Measurements from ENCODE around the gene ATP1A4. TPM values are rescaled to one million over a fixed set of nuclear protein-coding genes. Genes with fewer than 3 reads are reported as not detected.

ATP1A4 gene
- total and polyA plus RNA-seq, 9 of the 15 experiments (the other 6 are each of a cell fraction or from before 2014, with no cell fraction given), result 0.07 TPM; not detected in 8

DNA sequence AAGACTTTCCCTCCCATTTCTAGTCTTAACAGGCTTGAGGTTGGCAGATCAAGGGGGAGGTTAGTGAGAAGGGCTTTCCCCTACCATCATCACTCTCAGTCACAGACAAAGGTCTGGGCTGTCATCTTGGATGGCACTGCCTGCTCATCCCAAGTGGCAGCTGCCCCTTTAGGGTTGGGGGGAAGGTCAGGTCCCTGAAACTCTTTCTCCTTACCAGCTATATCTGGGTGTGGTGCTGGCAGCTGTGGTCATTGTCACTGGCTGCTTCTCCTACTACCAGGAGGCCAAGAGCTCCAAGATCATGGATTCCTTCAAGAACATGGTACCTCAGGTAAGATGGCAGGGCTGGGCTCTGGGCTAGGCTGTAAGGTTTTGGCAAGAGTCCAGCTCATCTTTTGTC lies 27.7 kb upstream of the ATP1A4 start:
- H3K4me3 ChIP-seq, result no peak overlapping the region
- H3K36me3 ChIP-seq (ENCODE audit: control insufficient read depth, insufficient read depth, low read length), result no peaks in the 10 kb centered on the region
- intact Hi-C loops (cut with micrococcal nuclease), result no loop called here
- H4K20me1 ChIP-seq (replicated peaks; ENCODE audit: control insufficient read depth, insufficient read depth, low read length), result no peaks in the 10 kb centered on the region
- in situ Hi-C loops (cut with MboI), result no loop called here
- no peak overlapping the region for H2AFZ ChIP-seq (ENCODE audit: low read depth, low read length)
- FAIRE-seq (no peak), DNase-seq (ENCODE audit: extremely low read depth in 1 of 4, low spot score in 3 of 4) (no peak), ATAC-seq (no peak)
- TF ChIP-seq RAD21 (CRISPR knock-in tag; conservative IDR thresholded peaks at IDR 0.05 in 1 of 2, IDR thresholded peaks at IDR 0.05 in 1 of 2) (no peak), TAF1 (IDR thresholded peaks at IDR 0.05; ENCODE audit: control insufficient read depth, extremely low read depth, insufficient read depth, low read length, severe bottlenecking) (no peak), TCF3 (CRISPR knock-in tag; IDR thresholded peaks at IDR 0.05) (no peak), LCOR (CRISPR knock-in tag; IDR thresholded peaks at IDR 0.05) (no peak), NFIC (IDR thresholded peaks at IDR 0.05) (peak; percentile 47; the same call in 1 of the 2 replicates)
- TF ChIP-seq, protein P1, sequence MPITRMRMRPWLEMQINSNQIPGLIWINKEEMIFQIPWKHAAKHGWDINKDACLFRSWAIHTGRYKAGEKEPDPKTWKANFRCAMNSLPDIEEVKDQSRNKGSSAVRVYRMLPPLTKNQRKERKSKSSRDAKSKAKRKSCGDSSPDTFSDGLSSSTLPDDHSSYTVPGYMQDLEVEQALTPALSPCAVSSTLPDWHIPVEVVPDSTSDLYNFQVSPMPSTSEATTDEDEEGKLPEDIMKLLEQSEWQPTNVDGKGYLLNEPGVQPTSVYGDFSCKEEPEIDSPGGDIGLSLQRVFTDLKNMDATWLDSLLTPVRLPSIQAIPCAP (CRISPR knock-in tag; IDR thresholded peaks at IDR 0.05; ENCODE audit: borderline replicate concordance), result no peak
- TF ChIP-seq, protein P2, sequence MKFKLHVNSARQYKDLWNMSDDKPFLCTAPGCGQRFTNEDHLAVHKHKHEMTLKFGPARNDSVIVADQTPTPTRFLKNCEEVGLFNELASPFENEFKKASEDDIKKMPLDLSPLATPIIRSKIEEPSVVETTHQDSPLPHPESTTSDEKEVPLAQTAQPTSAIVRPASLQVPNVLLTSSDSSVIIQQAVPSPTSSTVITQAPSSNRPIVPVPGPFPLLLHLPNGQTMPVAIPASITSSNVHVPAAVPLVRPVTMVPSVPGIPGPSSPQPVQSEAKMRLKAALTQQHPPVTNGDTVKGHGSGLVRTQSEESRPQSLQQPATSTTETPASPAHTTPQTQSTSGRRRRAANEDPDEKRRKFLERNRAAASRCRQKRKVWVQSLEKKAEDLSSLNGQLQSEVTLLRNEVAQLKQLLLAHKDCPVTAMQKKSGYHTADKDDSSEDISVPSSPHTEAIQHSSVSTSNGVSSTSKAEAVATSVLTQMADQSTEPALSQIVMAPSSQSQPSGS (CRISPR knock-in tag; IDR thresholded peaks at IDR 0.05), result no peak
- CTCF ChIA-PET (ENCODE audit: low intra/inter-chr PET ratio), result no interaction called here
- H3K27ac ChIP-seq (ENCODE audit: extremely low read depth, low read depth, low read length), result no peak overlapping the region
- H3K4me1 ChIP-seq (replicated peaks in 1 of 2; ENCODE audit: control insufficient read depth in 2 of 2, insufficient read depth in 2 of 2, low read length in 2 of 2), result no peaks in the 10 kb centered on the region; a peak in 2 of 5 replicates
- no peak overlapping the region for H3K9ac ChIP-seq (ENCODE audit: insufficient read depth in 1 of 2, low read depth in 2 of 2, low read length in 2 of 2)
- no peaks in the 10 kb centered on the region for H3K9me3 ChIP-seq (replicated peaks; ENCODE audit: control insufficient read depth, insufficient read depth, low read depth, low read length)
- H3K9me1 ChIP-seq (ENCODE audit: control insufficient read depth, insufficient read depth, low read length), result no peaks in the 10 kb centered on the region
- peaks cover 15 to 52% of the 10 kb centered on the region in 2 experiments for H3K27me3 ChIP-seq (ENCODE audit: control insufficient read depth in 2 of 2, insufficient read depth in 2 of 2, low read length in 2 of 2)
- POLR2A ChIA-PET, result interaction anchor here (0.5 to 1.2 kb wide), 4 partner anchors 8 to 67 kb away, joined by 3 to 5 read pairs (median 3); partner anchors contain the start of gene ATP1A2
- BruUV-seq (replicated peaks), result no TSS peak
- no peak overlapping the region for H3K4me2 ChIP-seq (ENCODE audit: insufficient read depth, low read length)
- H3K79me2 ChIP-seq (ENCODE audit: control insufficient read depth, insufficient read depth, low read length), result no peaks in the 10 kb centered on the region

Data from K562 (cell line).